Measurements from ENCODE around the gene NEUROD2.

- no peak for TF ChIP-seq CTCF (IDR thresholded peaks at IDR 0.05; ENCODE audit: low read depth, low read length, poor library complexity, severe bottlenecking)
- TF ChIP-seq EZH2phosphoT487 (IDR thresholded peaks at IDR 0.05; ENCODE audit: borderline replicate concordance, low read length): no peak
Observed at GRCh38 chr17:39636587-39636926, 28.8 kb upstream of the NEUROD2 start.

Data from DOHH2 (cell line).